ENCODE measurements around the gene ZNF729.

- TF ChIP-seq CTCF (IDR thresholded peaks at IDR 0.05) (no peak), ZFX (IDR thresholded peaks at IDR 0.05; ENCODE audit: borderline replicate concordance) (no peak)
Measured at GRCh38 chr19:22257916-22258315, 28.3 kb upstream of the ZNF729 start.

All from 22Rv1 (cell line).